Astrocyte of the cerebellum (primary cell): Measurements from ENCODE around the gene VMAC.

Experiments used
- DNase-seq: peaks from one replicate; pipeline ENCODE4 v3.0.0-alpha.2; 2011; ENCODE audit warnings: low read depth
- H3K4me3 ChIP-seq: 2 replicates; pipeline ENCODE4 v1.5.1; 2011; ENCODE audit warnings: mild to moderate bottlenecking, low read depth, low read length, moderate library complexity
- in situ Hi-C: cut with HindIII; loops from 2 replicates; pipeline ENCODE4 v1.10.0; 2017; ENCODE audit warnings: low sequenced_read_pairs
- TF ChIP-seq, protein P1 (sequence below): IDR thresholded peaks from 2 replicates; pipeline ENCODE4 v1.5.1; 2012; ENCODE audit warnings: low read length, low read depth, moderate library complexity, mild to moderate bottlenecking; ENCODE audit errors: missing control alignments

VMAC gene

GRCh38 chr19:5935473-5936291 is 31.0 kb downstream of the VMAC start:
- DNase-seq = no peak
- in situ Hi-C loops = no loop called here
- H3K4me3 ChIP-seq = no peak overlapping the region
- TF ChIP-seq, protein P1, sequence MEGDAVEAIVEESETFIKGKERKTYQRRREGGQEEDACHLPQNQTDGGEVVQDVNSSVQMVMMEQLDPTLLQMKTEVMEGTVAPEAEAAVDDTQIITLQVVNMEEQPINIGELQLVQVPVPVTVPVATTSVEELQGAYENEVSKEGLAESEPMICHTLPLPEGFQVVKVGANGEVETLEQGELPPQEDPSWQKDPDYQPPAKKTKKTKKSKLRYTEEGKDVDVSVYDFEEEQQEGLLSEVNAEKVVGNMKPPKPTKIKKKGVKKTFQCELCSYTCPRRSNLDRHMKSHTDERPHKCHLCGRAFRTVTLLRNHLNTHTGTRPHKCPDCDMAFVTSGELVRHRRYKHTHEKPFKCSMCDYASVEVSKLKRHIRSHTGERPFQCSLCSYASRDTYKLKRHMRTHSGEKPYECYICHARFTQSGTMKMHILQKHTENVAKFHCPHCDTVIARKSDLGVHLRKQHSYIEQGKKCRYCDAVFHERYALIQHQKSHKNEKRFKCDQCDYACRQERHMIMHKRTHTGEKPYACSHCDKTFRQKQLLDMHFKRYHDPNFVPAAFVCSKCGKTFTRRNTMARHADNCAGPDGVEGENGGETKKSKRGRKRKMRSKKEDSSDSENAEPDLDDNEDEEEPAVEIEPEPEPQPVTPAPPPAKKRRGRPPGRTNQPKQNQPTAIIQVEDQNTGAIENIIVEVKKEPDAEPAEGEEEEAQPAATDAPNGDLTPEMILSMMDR = no peak

GRCh38 chr19:5936292-5936592 is 31.6 kb downstream of the VMAC start:
- in situ Hi-C loops = no loop called here
- TF ChIP-seq, protein P1 = no peak
- DNase-seq = no peak
- H3K4me3 ChIP-seq = no peak overlapping the region

DNA sequence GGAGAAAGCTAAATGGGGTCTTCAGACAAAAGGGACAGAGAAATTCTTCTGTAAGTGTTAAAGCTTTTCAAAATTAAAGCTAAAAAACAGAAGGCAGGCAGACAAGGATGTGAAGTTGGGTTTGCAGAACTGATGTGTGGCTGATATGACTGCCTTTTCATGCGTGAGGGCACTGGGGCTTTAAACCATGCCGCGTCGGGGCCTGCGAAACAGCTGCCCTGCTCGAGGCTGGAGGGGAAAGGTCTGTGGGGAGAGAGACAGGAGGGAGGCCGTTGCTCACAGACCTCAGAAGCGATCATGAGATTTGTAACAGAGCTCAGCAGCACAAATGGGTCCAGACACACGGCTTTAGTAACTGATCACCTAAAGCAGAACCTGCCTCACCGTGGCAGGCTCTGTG is 32.9 kb downstream of the VMAC start:
- no peak for DNase-seq
- TF ChIP-seq, protein P1 = no peak
- no peak overlapping the region for H3K4me3 ChIP-seq
- in situ Hi-C loops = no loop called here

DNA sequence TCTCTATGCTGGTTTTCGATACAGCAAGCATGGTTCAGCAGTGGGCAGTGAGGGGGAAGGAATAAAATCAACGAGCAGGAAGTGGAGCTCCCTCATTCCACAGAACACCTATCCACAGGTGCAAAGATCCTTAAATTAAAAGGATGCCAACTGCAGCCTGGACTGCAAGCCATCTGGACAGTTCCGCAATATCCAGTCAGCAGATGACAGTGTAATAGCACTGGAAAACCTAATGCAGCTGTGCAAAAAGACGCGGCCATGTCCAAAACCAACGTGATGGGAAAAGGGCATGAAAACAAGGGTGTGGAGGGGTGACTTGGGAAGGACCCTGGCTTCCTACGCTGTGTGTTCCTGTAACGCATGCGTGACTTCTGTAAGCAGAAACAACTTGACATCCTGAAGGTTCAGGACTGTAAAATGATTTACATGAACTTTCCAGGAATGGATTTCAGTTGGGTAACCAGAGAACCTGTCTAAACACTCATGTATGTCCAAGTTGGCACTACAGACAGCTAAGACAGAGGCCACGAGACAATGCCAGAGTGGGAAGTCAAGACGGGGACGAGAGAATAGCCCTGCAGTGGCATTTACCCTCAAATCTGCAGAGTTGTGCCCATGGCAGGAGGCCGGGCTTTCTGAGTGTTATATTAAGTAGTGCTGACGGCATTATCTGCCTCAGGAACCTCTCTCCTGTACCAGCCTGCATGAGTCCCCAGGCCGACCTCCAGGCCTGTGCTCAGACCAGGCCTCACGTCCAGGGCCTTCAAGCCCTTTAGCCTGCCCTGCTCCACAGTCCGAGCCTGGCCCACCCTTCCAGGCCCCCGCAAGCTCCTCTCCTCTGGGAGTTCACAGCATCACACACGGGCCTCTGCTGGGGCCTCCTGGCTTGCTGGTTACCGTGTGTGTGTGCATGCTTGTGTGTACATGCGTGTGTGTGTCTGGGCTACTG is 35.9 kb downstream of the VMAC start:
- no peak overlapping the region for H3K4me3 ChIP-seq
- TF ChIP-seq, protein P1 = no peak
- in situ Hi-C loops = no loop called here
- no peak for DNase-seq

DNA sequence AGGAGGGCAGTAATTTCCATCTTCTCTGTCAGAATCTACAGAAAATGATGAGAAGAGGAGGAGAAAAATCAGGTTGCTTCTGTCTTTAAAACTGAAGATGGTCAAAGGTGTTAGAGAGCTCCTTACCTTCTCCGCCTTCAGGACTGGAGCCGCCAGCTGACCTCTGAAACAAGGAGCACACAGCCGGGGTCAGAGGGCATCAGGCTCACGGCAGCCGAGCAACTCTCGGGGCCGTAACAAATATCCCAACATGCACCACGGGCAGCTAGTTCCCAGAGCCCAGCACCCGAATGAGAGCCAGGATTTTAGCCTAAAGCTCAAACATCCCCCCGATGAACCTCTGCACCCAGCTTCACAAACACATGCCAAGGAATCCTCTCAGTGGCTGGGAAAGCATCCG is 37.0 kb downstream of the VMAC start:
- no peak overlapping the region for H3K4me3 ChIP-seq
- no peak for DNase-seq
- in situ Hi-C loops = no loop called here
- TF ChIP-seq, protein P1 = no peak

GRCh38 chr19:5943045-5943444 is 38.4 kb downstream of the VMAC start:
- no peak for DNase-seq
- TF ChIP-seq, protein P1 = no peak
- H3K4me3 ChIP-seq = no peak overlapping the region
- in situ Hi-C loops = no loop called here
